Nephron progenitor cell (in vitro differentiated cells): ENCODE measurements around the gene GSTA4.

Experiments
- DNase-seq: peaks from one replicate; pipeline ENCODE4 v3.0.0; 2021
- H3K27ac Mint-ChIP-seq: 2 replicates; pipeline ENCODE4 v1.8.0; 2021; ENCODE audit warnings: mild to moderate bottlenecking, moderate library complexity, mixed read lengths
- H3K27me3 Mint-ChIP-seq: 2 replicates; pipeline ENCODE4 v1.8.0; 2021; ENCODE audit warnings: mild to moderate bottlenecking, low read depth, mixed read lengths; ENCODE audit not compliant: poor library complexity
- H3K36me3 Mint-ChIP-seq: 2 replicates; pipeline ENCODE4 v1.8.0; 2021; ENCODE audit warnings: low read depth, mixed read lengths
- H3K4me1 Mint-ChIP-seq: 2 replicates; pipeline ENCODE4 v1.8.0; 2021; ENCODE audit warnings: mixed read lengths
- H3K4me3 Mint-ChIP-seq: 2 replicates; pipeline ENCODE4 v1.8.0; 2021; ENCODE audit warnings: mild to moderate bottlenecking, moderate library complexity, mixed read lengths
- H3K9me3 Mint-ChIP-seq: 2 replicates; pipeline ENCODE4 v1.8.0; 2021; ENCODE audit warnings: mild to moderate bottlenecking, moderate library complexity, mixed read lengths
- TF ChIP-seq, protein P1 (sequence below): fragments of 200-600 bp; sonication (generic); IDR thresholded peaks from 2 replicates; pipeline ENCODE4 v1.5.0; 2021; ENCODE audit warnings: antibody characterized with exemption

GSTA4 gene

DNA sequence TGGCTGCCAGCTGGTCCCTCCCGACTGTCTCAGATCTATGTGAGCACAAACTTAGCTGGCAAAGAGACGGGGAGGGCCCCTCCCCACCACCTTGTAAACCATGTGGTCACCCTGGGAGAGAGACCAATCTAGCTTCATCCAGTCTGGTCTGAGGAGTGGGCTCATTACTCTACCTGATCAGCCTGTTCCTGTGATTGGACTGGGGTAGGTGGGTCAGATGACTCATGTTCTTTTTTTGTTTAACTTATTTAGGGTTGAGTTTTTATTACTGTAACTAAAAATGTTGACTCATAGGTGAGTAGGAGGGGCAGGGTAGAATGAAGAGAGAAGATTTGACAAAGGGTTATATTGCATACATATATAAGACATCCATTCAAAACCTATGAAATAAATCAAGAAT lies 4.7 kb downstream of the GSTA4 start:
- H3K27ac Mint-ChIP-seq = no peak overlapping the region
- peaks cover 66% of the 10 kb centered on the region for H3K36me3 Mint-ChIP-seq
- H3K4me3 Mint-ChIP-seq = no peak overlapping the region
- H3K9me3 Mint-ChIP-seq = peaks cover 1% of the 10 kb centered on the region
- no peak for DNase-seq
- H3K27me3 Mint-ChIP-seq = peaks cover 2% of the 10 kb centered on the region
- TF ChIP-seq, protein P1, sequence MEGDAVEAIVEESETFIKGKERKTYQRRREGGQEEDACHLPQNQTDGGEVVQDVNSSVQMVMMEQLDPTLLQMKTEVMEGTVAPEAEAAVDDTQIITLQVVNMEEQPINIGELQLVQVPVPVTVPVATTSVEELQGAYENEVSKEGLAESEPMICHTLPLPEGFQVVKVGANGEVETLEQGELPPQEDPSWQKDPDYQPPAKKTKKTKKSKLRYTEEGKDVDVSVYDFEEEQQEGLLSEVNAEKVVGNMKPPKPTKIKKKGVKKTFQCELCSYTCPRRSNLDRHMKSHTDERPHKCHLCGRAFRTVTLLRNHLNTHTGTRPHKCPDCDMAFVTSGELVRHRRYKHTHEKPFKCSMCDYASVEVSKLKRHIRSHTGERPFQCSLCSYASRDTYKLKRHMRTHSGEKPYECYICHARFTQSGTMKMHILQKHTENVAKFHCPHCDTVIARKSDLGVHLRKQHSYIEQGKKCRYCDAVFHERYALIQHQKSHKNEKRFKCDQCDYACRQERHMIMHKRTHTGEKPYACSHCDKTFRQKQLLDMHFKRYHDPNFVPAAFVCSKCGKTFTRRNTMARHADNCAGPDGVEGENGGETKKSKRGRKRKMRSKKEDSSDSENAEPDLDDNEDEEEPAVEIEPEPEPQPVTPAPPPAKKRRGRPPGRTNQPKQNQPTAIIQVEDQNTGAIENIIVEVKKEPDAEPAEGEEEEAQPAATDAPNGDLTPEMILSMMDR = no peak
- H3K4me1 Mint-ChIP-seq = peaks cover 32% of the 10 kb centered on the region

DNA sequence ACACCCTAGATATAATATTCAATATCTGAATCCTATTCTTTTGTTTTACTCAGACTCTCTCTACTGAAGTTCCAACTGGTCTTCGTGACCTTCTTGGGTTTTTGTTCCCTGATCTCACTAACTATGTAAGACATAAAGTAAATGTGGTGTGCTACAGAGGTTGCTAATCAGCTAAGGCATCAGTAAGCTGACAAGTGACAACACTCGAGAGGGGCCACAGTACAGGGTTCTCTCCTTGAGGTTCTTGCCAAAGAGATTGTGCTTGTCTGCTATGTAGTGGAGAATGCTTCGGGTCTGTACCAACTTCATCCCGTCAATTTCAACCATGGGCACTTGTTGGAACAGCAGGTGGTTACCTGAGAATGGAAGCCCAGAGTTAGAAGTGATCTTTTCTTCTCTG lies 9.9 kb downstream of the GSTA4 start:
- Mint-ChIP-seq H3K4me3 (no peak overlapping the region), H3K27ac (no peak overlapping the region), H3K27me3 (no peaks in the 10 kb centered on the region), H3K36me3 (peaks cover 79% of the 10 kb centered on the region), H3K4me1 (peaks cover under 1% of the 10 kb centered on the region), H3K9me3 (no peaks in the 10 kb centered on the region)
- TF ChIP-seq, protein P1 = no peak
- no peak for DNase-seq

DNA sequence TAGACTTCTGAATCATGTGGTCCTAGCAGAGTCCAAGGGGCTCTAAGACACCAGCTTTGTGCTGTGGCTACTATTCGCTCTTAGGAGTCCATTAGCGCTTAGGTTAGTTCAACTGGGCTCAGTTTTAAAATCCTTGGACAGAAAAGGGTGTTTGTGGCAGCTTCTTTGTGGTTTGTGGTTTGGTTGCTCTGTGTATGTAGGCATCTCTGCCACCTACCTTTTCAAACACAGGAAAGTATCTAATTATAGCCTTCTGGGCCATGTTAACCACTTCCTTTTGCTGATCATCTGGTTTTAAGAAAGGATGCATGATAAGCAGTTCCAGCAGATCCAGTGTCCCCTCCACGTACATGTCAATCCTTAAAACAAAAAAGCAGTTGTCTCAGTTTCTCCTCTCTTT lies 10.8 kb downstream of the GSTA4 start:
- no peaks in the 10 kb centered on the region for H3K9me3 Mint-ChIP-seq
- no peak overlapping the region for H3K27ac Mint-ChIP-seq
- no peaks in the 10 kb centered on the region for H3K4me1 Mint-ChIP-seq
- no peak overlapping the region for H3K4me3 Mint-ChIP-seq
- DNase-seq = no peak
- peaks cover 69% of the 10 kb centered on the region for H3K36me3 Mint-ChIP-seq
- TF ChIP-seq, protein P1 = no peak
- no peaks in the 10 kb centered on the region for H3K27me3 Mint-ChIP-seq

DNA sequence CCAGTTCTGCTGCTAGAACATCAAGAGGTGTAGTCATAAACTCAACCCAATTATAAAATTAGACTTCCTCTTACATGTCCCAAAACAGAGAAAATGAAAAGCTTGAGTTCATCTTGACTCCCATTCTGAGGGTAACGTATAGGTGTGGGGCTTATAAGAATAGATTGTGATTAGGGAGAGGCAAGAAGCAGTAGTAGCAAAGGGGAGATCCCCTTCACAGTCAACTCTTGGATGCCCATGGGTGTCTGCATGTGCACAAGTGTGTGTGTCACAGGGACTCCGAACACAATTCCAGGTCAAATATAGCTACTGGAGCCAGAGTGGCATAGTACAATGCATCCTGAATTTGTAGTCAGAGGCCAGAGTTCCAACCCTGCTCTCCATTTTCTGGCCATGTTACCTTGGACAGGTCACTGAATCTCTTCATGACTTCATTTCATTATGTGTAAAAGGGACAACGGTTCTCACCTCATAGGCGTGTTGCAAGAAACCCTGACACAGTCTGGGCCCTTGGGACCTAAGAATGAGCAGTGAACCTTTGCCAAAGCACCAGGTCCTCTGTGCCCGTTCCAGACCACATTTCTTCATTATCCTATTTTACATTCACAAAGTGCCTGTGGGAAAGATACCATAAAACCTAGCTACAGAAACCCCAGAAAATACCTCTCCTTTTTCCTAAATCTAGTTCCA lies 11.8 kb downstream of the GSTA4 start:
- Mint-ChIP-seq H3K4me1 (no peaks in the 10 kb centered on the region), H3K27ac (no peak overlapping the region), H3K4me3 (no peak overlapping the region), H3K36me3 (peaks cover 61% of the 10 kb centered on the region), H3K9me3 (no peaks in the 10 kb centered on the region), H3K27me3 (no peaks in the 10 kb centered on the region)
- TF ChIP-seq, protein P1 = no peak
- DNase-seq = no peak

DNA sequence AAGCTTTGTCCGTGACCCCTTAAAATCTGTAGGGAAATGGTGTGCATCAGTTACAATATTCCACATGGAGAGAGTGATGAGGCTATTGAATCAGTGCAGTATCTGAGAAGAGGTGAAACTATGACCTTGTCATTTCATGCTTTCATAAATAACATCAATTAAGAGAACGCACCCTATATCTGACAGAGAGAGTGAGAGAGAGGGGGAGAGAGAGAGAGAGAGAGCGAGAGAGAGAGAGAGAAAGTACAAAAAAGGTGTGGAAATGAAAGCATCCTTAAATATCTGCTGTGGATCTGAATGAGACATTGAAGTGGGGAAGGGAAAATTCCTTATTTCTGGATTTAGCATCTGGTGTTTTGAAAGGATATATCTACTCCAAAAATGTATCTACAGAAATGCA lies 12.4 kb downstream of the GSTA4 start:
- DNase-seq = no peak
- Mint-ChIP-seq H3K27ac (no peak overlapping the region), H3K4me3 (no peak overlapping the region), H3K27me3 (no peaks in the 10 kb centered on the region), H3K36me3 (peaks cover 61% of the 10 kb centered on the region), H3K9me3 (no peaks in the 10 kb centered on the region), H3K4me1 (no peaks in the 10 kb centered on the region)
- TF ChIP-seq, protein P1 = no peak

DNA sequence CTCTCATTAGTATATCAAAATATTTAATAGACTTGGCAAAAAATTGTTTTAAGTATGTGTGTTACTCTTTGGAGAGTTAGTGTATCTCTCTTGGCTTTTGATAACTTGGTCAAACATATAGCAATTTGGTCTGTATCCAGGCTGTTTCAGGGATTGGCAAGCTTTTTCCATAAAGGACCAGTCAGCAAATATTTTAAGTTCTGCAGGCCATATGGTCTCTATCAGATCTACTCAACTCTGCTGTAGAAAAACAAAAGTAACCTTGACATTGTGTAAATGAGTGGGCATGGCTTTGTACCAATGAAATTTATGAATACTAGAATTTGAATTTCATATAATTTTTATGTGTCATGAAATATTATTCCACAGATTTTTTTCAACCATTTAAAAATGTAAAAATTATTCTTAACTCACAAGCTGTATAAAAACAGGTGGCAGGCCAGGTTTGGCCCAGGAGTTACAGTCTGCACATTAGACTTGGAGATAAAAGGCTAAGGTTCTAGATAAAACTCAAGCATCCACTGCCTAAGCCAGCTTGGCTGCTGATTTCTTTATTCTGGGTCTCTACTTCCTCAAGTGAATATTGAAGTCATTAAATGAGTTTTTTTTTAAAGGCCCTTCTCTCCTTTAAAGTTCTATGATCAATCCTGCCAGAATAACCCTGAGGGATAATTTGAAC lies 13.7 kb downstream of the GSTA4 start:
- no peak overlapping the region for H3K27ac Mint-ChIP-seq
- peaks cover 58% of the 10 kb centered on the region for H3K36me3 Mint-ChIP-seq
- TF ChIP-seq, protein P1 = no peak
- no peaks in the 10 kb centered on the region for H3K27me3 Mint-ChIP-seq
- peaks cover 9% of the 10 kb centered on the region for H3K4me1 Mint-ChIP-seq
- DNase-seq = no peak
- H3K9me3 Mint-ChIP-seq = no peaks in the 10 kb centered on the region
- no peak overlapping the region for H3K4me3 Mint-ChIP-seq
